GM21717 (cell line): ENCODE measurements around the gene PPP2R2C.

Experiments
- ATAC-seq: cut with Tn5 transposase; IDR thresholded peaks from one replicate; pipeline ENCODE4 v1.9.1; 2021; ENCODE audit warnings: mild to moderate bottlenecking, moderate library complexity; ENCODE audit not compliant: unreplicated experiment

PPP2R2C gene

DNA sequence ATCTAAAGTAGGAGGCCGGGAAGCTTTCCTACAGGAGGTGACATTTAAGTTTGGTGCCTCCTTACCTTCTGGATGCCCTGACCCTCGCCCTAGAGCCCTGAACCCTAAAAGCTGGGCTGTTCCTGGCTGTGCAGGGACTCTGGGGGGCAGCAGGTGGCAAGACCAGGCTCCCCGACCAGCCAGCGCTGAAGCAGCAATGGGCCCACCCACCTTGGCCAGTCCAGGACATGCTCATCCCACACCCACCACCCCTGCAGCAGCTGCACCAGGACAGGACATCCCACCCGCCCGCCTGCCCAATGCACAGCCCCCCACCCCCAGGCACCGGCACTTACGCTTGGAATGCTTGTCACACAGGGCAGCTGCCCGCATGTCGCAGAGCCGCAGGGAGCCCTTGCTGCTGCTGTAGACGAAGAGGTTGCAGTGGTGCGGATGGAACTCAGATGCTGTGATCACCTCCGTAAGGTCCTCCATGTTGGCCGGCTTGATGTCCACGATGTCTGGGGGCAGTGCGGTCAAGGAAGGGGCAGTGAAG, 124.8 kb downstream of the PPP2R2C start:
- ATAC-seq: no peak

DNA sequence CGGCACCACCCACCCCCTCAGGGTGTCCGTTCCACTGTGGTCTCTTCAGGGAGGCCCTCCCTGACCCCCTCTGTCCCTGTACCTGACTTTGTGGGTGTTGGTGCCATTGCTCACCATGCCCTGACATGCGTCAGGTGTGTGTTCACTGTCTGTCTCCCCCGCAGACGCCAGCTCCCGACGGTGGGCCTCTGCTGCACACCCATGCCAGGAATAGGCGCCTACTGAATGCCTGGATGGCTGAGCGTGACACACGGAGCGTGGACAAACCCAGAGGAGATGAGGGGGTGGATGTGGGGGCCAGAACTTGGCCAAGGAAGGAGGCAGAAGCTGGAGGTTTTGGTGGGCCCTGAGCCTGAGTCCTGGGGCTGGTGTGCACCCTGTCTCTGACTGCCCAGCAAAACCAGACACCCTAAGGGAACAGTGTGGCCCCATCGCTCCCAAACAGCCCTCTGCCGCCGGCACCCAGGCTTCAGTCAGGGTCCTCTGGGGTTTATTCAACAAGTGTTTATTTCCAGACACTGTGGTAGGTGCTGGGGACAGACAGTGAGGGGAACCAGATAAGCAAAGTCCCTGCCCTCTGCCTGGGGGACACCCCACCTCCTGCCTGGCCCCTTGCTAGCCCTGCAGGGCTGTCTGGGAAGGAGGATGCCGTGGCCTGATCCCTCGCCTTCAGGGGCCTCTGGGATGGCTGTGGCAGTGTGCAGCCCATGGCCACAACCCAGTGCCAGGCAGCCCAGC, 125.9 kb downstream of the PPP2R2C start:
- no peak for ATAC-seq

DNA sequence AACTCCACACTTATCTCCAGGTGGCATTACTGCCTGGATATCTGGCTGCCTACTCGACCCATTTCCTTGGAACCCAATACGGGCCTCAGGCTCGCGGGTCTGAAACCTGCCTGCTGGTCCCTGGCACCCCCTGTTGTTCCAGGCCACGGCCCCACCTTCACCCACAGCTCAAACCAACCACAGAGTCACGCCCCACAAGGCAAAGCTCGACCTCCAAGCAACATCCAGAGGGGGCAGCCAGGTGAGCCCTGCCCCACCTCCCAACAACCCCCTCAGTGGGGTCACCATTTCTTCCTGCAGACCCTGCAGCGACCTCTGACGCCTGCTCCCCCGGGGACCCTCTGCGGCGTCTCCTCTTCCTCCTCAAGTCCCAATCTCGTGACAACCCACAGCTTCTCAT, 126.5 kb downstream of the PPP2R2C start:
- no peak for ATAC-seq

DNA sequence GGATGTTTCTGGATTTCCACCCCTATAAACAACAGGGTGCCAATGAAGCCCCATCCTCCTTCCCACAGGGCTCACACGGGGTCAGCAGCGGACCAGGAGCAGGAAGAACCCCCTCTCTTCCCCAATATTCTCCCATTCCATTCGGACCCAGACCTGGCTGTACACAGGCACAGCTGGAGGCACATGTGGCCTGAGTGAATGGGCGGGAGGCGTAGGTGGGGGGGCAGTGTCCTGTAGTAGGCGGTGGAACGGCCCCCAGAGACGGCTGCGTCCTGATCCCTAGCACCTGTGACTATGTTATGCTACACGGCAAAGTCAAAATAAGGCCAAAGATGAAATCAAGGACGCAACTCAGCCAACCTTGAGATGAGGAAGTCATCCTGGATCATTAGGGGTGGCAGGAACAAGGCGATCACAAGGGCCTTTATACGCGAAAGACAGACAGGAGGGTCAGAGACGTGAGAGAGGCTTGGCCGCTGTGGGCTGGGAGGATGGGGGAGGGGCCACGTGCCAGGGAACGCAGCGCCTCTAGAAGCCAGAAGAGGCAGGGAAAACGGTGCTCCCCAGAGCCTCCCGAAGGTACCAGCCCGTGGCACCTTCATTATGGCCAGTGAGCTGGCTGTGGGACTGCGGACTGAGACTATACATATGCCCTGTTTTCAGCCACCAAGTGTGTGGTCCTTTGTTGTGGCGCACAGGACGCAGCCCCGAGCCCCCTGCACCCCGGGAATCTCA, 127.2 kb downstream of the PPP2R2C start:
- no peak for ATAC-seq

DNA sequence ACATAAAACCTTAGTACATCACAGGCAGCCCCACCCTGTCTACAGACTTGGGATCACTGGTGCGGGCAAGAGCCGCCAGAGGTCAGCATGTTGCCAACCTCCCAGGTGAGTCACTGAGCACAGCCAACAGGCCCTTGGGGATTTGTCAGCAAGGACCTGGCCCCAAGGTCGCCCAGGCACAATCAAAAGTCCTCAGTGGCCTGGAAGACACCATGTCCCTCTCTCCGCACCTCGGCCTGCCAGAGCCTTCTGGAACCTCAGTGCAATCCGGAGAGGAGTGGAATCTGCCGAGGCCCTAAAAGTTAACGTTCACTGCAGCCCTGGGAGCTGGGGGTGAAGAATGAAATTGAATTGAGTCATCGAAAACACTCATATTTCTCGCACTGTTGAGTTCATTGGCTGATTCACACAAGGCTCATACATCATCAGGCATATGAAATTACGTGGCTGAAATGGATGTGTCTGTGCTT, 128.4 kb downstream of the PPP2R2C start:
- no peak for ATAC-seq

DNA sequence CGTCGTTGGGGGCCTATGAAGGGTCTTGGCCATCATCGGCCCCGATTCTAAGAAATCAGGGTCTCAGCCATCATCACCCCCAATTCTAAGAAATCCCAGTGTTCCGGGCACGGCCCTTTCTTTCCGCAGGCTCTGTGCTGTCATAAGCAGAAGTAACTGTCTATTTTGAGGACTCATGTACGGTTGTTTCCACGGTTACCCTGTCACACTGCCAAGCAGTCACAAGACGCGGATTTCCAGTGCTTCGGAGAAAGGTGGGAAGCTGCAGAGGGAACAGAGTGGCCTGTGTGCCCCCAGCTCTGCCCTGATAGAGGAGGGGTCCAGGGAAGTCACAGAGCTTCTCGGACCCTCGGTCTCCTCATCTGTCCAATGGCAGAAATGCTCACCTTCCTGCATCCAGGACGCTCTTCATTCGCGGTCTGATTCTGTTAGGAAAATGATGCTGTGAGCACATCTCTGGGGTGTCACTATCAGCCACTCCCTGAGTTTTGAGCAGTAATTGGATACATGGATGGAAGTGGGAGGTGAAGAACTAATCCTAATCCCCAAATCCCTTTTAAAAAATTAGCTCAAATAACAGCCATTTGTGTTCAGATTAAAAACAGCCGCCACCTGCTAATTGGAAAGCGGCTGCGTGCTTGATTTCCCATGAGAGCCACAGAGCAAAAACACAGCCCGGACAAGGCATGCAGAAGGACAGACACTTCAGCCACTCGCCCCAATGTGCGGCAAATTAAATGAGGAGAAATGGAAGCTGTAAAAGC, 129.7 kb downstream of the PPP2R2C start:
- no peak for ATAC-seq

DNA sequence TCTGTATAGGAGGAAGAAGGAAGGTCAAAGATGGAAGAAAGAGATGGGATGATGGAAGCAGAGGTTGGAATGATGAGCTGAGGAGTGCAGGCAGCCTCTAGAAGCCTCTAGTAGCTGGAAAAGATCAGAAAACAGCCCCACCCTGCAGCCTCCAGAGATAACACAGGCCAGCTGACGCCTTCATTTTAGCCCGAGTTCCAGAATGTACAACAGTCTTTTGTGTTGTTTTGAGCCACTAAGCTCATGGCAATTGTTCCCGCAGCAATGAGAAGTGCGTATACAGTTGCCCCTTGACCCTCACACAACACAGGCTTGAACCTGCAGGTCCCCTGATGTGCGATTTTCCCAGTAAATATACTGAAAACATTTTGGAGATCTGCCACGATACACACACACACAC, 130.7 kb downstream of the PPP2R2C start:
- no peak for ATAC-seq

DNA sequence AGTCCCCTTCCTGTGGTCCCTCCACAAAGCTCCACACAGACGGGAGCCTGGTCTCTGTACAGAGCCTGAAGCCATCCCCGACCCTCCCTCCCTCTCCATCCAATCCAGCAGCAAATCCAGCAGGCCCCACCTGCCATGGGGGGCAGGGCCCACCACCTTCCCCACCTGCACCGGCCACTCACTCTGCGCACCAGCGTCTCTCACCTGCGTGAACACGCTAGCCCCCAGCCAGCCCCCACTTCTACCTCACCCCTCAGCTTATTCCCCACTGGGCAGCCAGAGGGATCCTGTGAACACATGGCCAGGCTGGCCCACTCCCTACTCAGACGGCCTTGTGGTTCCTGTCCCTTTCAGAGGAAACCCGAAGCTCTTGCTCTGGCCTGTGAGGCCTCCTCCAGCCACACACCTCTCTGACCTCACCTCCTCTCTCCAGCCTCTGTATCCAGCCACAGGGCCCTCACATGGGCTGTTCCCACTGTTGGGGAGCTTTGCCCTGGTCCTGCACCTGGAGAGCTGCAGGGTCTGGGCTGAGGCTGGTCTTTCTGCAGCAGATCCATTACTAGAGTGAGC, 131.9 kb downstream of the PPP2R2C start:
- no peak for ATAC-seq

DNA sequence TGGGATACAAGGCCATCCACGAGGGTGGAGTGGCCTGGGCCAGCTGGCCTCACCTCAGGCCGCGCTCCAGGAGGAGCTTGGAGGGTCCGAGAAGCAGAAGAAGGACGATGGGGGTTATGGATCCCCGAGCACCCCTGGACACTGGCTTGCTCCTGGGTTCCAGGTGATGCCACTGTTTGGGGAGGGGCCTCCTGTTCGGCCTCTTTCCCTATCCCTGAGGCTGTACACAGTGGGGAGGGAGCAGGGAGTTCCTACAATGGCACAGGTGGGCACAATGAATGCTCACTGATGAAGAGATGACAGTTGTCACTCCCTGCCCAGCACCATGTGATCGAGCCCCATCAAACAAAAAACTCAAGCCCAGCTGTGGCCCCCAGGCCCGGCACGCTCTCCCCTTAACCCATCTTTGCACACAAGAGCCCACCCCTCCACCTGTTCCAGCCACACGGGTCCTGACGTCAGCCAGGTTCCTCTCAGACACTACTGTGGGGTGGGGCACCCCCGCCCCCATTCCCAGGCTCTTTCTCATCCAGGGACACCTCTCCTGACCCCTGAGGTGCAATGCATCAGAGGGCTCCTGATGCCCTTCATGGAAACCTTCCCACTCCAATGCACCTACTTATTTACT, 132.5 kb downstream of the PPP2R2C start:
- no peak for ATAC-seq

DNA sequence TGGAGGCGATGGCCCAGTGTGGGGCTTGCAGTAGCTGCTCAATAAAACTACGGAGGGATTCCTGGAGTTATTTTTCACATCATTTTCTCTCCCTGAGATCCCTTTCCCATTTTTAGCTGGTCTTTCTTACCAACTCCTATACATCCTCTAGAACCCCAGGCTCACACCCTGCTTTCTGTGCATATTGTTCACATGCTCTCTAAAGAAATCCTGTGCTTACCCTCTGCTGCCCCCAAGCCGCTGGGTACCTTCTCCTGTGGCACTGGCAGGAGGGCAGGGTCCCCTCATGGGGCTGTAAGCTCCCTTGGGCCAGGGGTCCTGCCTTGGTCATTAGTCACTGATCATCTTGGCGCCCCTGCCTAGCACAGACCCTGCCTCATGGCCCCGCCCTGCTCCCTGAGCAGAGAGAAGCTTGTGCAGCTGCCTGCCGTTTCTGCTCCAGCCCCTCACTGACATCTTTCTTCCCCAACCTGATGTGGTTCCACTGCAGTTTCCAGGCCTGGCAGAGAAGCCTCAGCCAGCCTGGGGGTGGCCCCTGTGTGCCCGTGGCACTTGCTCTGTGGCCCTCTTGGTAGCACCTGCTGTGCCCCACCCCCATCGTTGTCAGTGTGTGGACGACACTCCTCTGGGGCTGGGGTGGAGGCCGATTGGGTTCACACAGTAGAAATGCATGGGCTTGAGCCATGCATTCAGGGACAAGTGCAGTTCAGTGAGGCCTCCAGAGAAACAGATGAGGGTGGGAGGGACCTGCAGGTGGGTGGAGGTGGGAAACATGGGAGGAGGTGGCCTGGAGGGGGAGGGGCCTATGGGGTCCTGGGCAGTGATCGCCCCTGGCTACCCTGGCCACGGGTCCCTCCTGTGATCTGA, 133.2 kb downstream of the PPP2R2C start:
- no peak for ATAC-seq

DNA sequence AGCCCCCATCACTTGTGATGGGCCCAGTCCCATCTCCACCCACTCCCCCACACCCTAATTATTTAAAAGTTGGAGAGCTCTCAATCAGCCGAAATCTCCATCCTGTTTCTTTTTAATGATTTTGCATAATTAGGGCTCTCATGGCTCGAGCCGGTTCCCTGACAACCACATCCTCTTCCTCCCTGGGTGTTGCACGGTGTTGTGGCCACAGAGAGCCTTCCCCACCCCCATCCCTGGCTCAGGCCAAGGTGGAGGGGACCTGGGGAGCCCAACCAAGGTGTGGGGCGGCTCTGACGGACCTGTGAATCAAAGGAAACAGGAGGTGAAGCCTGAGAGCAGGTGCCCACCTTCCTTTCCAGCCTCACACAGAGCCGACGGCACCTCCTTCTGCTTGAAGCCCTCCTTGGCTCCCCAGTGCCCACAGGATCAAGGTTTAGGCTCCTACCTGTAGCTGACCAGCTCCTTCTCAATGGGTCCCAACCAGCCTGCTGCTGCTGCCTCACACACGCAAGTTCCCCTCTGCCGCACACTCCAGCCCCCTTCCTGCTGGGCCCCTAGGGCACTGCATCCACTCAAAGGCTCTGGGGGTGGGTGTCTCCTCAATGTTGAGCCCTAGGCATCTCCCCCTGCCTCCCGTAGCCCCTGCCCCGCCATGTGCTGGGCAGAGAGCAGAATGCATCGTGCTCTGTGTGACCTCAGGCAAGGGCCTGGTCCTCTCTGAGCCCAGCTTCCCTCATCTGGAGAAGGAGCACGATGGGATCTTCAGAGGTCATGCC, 134.1 kb downstream of the PPP2R2C start:
- ATAC-seq: no peak

DNA sequence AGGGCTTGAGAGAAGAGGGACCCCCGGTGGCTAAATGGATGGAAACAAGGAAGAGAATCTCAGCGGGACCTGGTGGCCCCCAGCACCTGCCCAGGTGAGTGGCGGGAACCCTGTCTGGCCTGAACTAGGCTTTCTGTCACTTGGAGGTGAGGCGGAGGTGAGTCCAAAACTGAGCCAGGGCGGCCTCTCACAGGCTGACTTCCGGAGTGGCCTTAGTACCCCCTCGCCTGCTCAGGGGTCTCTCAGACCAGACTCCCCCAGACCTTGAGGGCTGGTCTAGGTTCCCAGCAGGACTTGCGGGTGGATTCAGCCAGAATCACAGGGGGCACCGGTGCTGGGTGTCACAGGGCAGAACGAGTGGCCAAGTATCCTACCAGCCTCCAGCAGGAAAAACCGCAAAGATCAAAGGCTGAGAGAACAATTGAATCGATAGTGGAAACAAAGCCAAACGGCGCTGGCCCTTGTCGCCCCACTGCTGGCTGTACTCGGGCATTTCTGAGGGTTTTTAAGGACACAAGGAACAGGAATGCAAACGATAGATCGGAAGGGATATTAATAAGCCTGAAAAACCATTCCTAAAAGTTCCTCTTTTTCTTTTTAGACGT, 135.0 kb downstream of the PPP2R2C start:
- no peak for ATAC-seq

DNA sequence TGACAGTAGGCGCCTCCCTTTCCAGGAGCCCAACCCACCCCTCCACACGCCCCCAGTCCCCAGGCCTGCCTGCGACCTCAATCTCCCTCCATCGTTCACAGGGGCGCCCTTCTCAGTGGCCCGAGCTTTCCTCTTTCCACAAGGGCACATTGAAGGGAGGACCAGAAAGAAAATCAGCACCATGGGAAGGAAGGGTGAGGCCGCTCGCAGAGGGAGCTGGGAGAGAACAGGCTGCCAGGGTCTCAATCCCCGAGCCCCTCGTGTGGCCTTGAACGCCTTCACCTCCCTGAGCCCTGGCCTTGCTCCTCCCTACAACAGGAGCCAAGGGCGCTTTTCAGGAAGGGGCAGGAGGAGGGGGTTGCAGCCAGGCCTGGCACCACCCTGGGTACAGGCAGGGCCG, 136.2 kb downstream of the PPP2R2C start:
- no peak for ATAC-seq

DNA sequence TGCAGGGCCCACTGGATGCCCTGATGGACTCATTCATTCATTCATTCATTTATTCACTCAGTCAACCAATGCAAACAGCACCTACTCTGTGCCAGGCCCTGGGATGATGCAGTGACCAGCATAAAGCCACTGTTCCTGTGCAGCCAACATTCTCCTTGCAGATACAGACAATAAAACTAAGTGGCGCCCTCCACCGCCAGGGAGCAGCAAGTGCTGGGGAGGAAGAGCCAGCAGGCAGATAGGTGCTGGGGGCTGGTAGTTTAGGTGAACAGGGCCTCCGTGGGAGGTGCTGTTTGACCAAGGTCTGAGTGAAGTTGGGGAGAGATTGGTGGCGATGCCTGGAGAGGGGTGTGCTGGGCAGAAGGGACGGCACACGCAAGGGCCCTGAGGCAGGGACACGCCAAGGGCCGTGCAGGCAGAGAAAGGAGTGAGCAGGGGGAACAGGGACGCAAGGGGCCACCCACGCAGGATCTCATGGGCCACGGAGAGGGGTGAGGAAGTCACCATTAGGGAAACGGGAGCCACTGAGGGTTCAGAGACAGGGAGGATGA, 137.3 kb downstream of the PPP2R2C start:
- ATAC-seq: no peak

DNA sequence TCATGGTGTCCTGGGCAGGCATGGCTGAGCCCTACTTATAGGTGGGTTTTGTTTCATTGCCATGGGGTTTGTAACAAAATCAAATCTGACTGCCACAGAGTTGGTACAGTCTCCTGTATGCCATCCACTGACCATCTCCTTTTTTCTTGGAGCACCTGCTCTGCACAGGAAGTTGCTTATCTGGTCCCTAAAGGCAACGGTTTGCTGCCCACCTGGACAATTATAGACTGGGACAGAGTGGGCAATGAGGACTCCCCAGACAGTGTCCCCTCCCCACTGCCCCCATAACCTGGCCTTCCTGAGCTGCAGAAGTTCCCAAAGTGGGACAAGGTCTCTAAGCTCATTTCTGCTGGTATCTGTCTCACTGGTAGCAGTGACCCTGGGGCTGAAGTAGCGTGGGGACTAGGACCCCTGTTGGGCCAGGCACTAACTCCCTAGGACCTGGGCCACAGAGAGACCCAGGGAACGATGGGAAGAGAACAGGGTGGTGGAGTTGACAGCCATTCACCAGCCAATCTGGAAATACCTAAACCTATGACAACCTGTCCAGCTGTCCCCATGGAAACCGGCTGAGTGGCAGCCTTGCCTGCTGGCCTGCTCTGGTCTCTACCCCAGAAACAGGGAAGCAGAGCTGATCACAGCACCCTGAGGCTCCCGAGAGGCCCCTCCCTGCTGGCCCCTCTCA, 138.1 kb downstream of the PPP2R2C start:
- ATAC-seq: no peak

DNA sequence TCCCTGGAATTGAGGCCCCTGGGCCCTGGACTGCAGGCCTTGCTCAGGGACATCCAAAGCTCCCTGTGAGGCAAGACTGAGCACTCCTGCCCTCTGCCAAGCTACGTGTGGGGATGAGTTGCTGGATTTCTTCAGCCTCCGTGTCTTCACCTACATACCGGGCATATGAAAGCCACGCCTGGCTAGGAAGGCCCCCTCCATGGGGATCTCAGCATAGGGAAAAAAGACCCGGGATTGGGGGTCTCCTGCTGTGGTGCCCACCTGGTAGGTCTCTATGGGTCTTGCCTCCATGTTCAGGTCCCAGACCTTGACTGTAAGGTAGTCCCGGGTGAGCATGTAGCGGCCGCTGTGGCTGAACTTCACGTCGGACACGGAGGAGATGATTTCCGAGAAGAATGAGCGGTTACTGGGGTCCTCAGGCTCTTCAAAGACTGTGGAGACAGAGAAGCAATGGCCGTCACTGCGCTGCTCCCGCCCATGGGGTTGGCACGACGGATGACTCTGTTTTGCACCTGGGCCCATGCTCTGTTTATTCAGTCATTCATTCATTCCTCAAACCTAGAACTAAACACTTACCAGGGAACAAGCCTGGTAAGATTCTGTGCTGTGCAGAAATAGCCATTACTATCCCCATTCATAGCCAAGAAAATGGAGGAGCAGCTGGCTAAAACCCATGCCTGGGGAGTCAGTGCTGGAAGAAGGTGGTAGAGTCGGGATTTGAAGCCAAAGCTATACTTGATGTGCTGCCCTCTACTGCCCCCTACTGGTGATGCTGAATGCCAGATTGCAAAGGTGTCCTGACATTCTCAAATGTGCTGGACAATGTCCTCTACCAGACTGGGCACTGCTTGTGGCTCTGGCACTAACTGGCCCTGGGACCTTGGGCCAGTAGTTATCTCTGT, 138.9 kb downstream of the PPP2R2C start:
- no peak for ATAC-seq

DNA sequence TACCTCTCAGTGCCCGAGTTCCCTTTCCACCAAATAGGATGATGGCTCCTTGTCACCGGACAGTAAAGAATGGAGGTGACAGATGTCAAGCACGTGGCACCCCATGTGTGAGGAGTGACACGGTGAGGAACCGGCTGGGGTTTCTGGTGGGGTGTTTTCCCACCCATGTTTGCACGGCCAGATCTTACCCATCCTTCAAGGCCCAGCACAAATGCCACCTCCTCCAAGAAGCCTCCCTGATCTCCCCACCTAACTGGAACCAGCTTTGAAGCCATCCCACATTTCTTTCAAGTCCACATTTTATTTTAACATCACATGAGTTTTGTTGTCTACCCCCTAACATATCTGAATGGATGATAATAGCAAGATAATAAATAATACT, 139.8 kb downstream of the PPP2R2C start:
- no peak for ATAC-seq
